GM21529 (cell line): ENCODE results near the gene ZCCHC2.

Experiments
- ATAC-seq: cut with Tn5 transposase; IDR thresholded peaks from one replicate; pipeline ENCODE4 v1.9.1; 2021; ENCODE audit not compliant: unreplicated experiment

ZCCHC2 gene

GRCh38 chr18:62574776-62575175, 52.0 kb downstream of the ZCCHC2 start:
- ATAC-seq: no peak

GRCh38 chr18:62576271-62576670, 53.4 kb downstream of the ZCCHC2 start:
- no peak for ATAC-seq

GRCh38 chr18:62576845-62577512, 54.2 kb downstream of the ZCCHC2 start:
- peak; percentile 72 for ATAC-seq

GRCh38 chr18:62577765-62578164, 54.9 kb downstream of the ZCCHC2 start:
- ATAC-seq: no peak

GRCh38 chr18:62578980-62579511, 56.2 kb downstream of the ZCCHC2 start:
- ATAC-seq: no peak

GRCh38 chr18:62583376-62583775, 60.6 kb downstream of the ZCCHC2 start:
- no peak for ATAC-seq

GRCh38 chr18:62584241-62585120, 61.7 kb downstream of the ZCCHC2 start:
- ATAC-seq: peak; percentile 80

- peak; percentile 30 for ATAC-seq
Measured at GRCh38 chr18:62585274-62586150, 62.7 kb downstream of the ZCCHC2 start.

- peak; percentile 69 for ATAC-seq
Measured at GRCh38 chr18:62586151-62586774, 63.4 kb downstream of the ZCCHC2 start.

GRCh38 chr18:62586781-62587487, 64.1 kb downstream of the ZCCHC2 start:
- no peak for ATAC-seq

- no peak for ATAC-seq
Measured at GRCh38 chr18:62587689-62588088, 64.9 kb downstream of the ZCCHC2 start.

GRCh38 chr18:62588217-62588616, 65.4 kb downstream of the ZCCHC2 start:
- ATAC-seq: no peak

- no peak for ATAC-seq
Measured at GRCh38 chr18:62590799-62591590, 68.2 kb downstream of the ZCCHC2 start.

- no peak for ATAC-seq
Measured at GRCh38 chr18:62596145-62597005, 73.5 kb downstream of the ZCCHC2 start.

- ATAC-seq: no peak
Measured at GRCh38 chr18:62601871-62602270, 79.0 kb downstream of the ZCCHC2 start.

GRCh38 chr18:62602706-62603105, 79.9 kb downstream of the ZCCHC2 start:
- ATAC-seq: no peak

GRCh38 chr18:62603211-62603610, 80.4 kb downstream of the ZCCHC2 start:
- no peak for ATAC-seq

GRCh38 chr18:62603979-62604378, 81.2 kb downstream of the ZCCHC2 start:
- no peak for ATAC-seq
